Endothelial cell of umbilical vein (primary cell): ENCODE results near the gene ACP1. TPM values are rescaled to one million over a fixed set of nuclear protein-coding genes. Genes with fewer than 3 reads are reported as not detected.
"Not testable (repeated sequence)": the region's sequence is repeated elsewhere in the genome, so short reads cannot be mapped to it uniquely, and the experiment has no call there.

Source experiments
- BruUV-seq: library from RNA; stranded (reverse); fragments of 400-500 nt; replicated peaks from 2 replicates; lab custom pipeline; 2021; lab: Mats Ljungman, UMichigan
- CTCF ChIA-PET: fragments of 300-600, 350-600 bp; sonication (Branson Sonifier 250); formaldehyde crosslinking; loops from one replicate; lab custom pipeline; 2021; ENCODE audit warnings: antibody characterized with exemption, inconsistent platforms; lab: Charles Lee
- POLR2A ChIA-PET: fragments of 300-600, 350-600 bp; sonication (Branson Sonifier 250); formaldehyde crosslinking; loops from one replicate; lab custom pipeline; 2021; ENCODE audit warnings: antibody characterized with exemption, inconsistent platforms; lab: Charles Lee
- DNase-seq: peaks from one replicate; pipeline ENCODE4 v3.0.0-alpha.2; 2011; ENCODE audit warnings: low read depth, low spot score
- FAIRE-seq: peaks from 2 replicates; lab custom pipeline; 2011; peaks lifted over from hg19 to GRCh38; lab: Jason Lieb, UNC
- H2AFZ ChIP-seq: 2 replicates; pipeline ENCODE4 v1.6.0; 2012; ENCODE audit warnings: low read depth, low read length, control low read depth, inconsistent platforms
- H3K27ac ChIP-seq: 2 replicates; pipeline ENCODE4 v1.5.1; 2011; ENCODE audit warnings: low read depth, mild to moderate bottlenecking, control low read depth, low read length, moderate library complexity; ENCODE audit not compliant: insufficient read depth
- H3K27me3 ChIP-seq, 2 experiments: 2 replicates each; pipeline versions ENCODE4 v1.6.0 to v1.6.1; 2011; ENCODE audit warnings: low read length in 2 of 2, mixed read lengths in 1 of 2; ENCODE audit not compliant: control insufficient read depth in 2 of 2, insufficient read depth in 2 of 2
- H3K36me3 ChIP-seq, 2 experiments: 2 replicates in 1 of 2; 3 replicates in 1 of 2; pipeline ENCODE4 v1.5.1; 2011; ENCODE audit warnings: low read length in 2 of 2, mild to moderate bottlenecking in 1 of 2, moderate library complexity in 1 of 2; ENCODE audit not compliant: control insufficient read depth in 2 of 2, insufficient read depth in 2 of 2; ENCODE audit errors: extremely low read depth in 1 of 2
- H3K4me1 ChIP-seq: 3 replicates; pipeline ENCODE4 v1.5.1; 2011; ENCODE audit warnings: mild to moderate bottlenecking, low read length; ENCODE audit not compliant: control insufficient read depth, insufficient read depth; ENCODE audit errors: extremely low read depth
- H3K4me2 ChIP-seq: 2 replicates; pipeline ENCODE4 v1.6.1; 2011; ENCODE audit warnings: low read length, control low read depth, mixed read lengths; ENCODE audit not compliant: insufficient read depth
- H3K4me3 ChIP-seq, 3 experiments: fragments of 200-600 bp in 1 of 3; sonication (generic), shearing (Covaris generic) in 1 of 3; replicated peaks in 1 of 3; 2 replicates each; pipeline ENCODE4 v1.5.1; 2011 to 2016; ENCODE audit warnings: control low read depth in 3 of 3, low read length in 3 of 3, mild to moderate bottlenecking in 2 of 3, inconsistent platforms in 1 of 3, low read depth in 1 of 3, moderate library complexity in 1 of 3; ENCODE audit not compliant: insufficient read depth in 1 of 3
- H3K79me2 ChIP-seq: 2 replicates; pipeline ENCODE4 v1.6.0; 2012; ENCODE audit warnings: low read length, inconsistent platforms; ENCODE audit not compliant: control insufficient read depth, insufficient read depth
- H3K9ac ChIP-seq: replicated peaks from 2 replicates; pipeline ENCODE3; 2011; ENCODE audit warnings: low read length, control low read depth; ENCODE audit not compliant: insufficient read depth; ENCODE audit errors: extremely low read depth
- H3K9me1 ChIP-seq: replicated peaks from 3 replicates; pipeline ENCODE4 v1.6.0; 2011; ENCODE audit warnings: mild to moderate bottlenecking, low read length; ENCODE audit not compliant: control insufficient read depth, insufficient read depth; ENCODE audit errors: extremely low read depth
- H3K9me3 ChIP-seq: replicated peaks from 2 replicates; pipeline ENCODE4 v1.5.1; 2012; ENCODE audit warnings: low read length, inconsistent platforms; ENCODE audit not compliant: control insufficient read depth, insufficient read depth
- H4K20me1 ChIP-seq: replicated peaks from 2 replicates; pipeline ENCODE3; 2011; ENCODE audit warnings: mild to moderate bottlenecking, low read length; ENCODE audit not compliant: control insufficient read depth, insufficient read depth; ENCODE audit errors: extremely low read depth
- FOS ChIP-seq: IDR thresholded peaks from 2 replicates; pipeline ENCODE4 v1.6.1; 2011; ENCODE audit warnings: mild to moderate bottlenecking, low read length, moderate library complexity, borderline replicate concordance; ENCODE audit not compliant: insufficient read depth
- MYC ChIP-seq: IDR thresholded peaks from one replicate; pipeline ENCODE4 v1.6.1; 2011; ENCODE audit warnings: mild to moderate bottlenecking, low read depth, low read length
- dilution Hi-C: fragments of 300-500 bp; cut with MboI; formaldehyde crosslinking; loops from one replicate; pipeline ENCODE4 v1.15.0; 2019; ENCODE audit warnings: low sequenced_read_pairs; ENCODE audit not compliant: extremely low pct_ligation_motif_present
- intact Hi-C: fragments of 100-400 bp; cut with micrococcal nuclease; formaldehyde crosslinking; loops from one replicate; pipeline ENCODE4 v1.10.0; 2022
- polyA plus RNA-seq, 4 experiments: library from polyadenylated mRNA; depleted of rRNA in 3 of 4; stranded (reverse) in 3 of 4; unstranded in 1 of 4; fragments of >200 nt; gene quantifications; 2 replicates each; pipeline versions ENCODE4 v1.2.1 to v1.2.3, GENCODE V29; 2011 to 2012; ENCODE audit warnings: missing spikeins in 1 of 4
- total RNA-seq: library from RNA; stranded (reverse); gene quantifications from 2 replicates; pipeline ENCODE4 v1.2.3, GENCODE V29; 2021

ACP1 gene
- total and polyA plus RNA-seq, 2 donors (not counting 3 experiments of a cell fraction or from before 2014, with no cell fraction given), result 63.4 to 80.2 TPM

GRCh38 chr2:314561-315336 is 50.0 kb downstream of the ACP1 start:
- BruUV-seq, result no TSS peak
- FAIRE-seq, result no peak
- no peaks in the 10 kb centered on the region for H4K20me1 ChIP-seq
- no peak overlapping the region for H3K4me2 ChIP-seq
- H3K36me3 ChIP-seq, result no peaks in the 10 kb centered on the region
- no peaks in the 10 kb centered on the region for H3K9me1 ChIP-seq
- no peaks in the 10 kb centered on the region for H3K27me3 ChIP-seq
- H3K4me1 ChIP-seq, result no peaks in the 10 kb centered on the region
- DNase-seq, result no peak
- H3K79me2 ChIP-seq, result no peaks in the 10 kb centered on the region
- no peak overlapping the region for H3K9ac ChIP-seq
- no peak overlapping the region for H3K4me3 ChIP-seq
- H3K9me3 ChIP-seq, result peaks cover 2% of the 10 kb centered on the region
- dilution Hi-C loops (no loop called here), intact Hi-C loops (no loop called here)
- TF ChIP-seq MYC (no peak), FOS (no peak)
- H3K27ac ChIP-seq, result no peak overlapping the region
- ChIA-PET CTCF (no interaction called here), POLR2A (no interaction called here)
- H2AFZ ChIP-seq, result no peak overlapping the region

- BruUV-seq, POLR2A ChIA-PET: not testable (repeated sequence)
These were observed 51.2 kb downstream of the ACP1 start for GRCh38 chr2:315925-316324.

More at GRCh38 chr2:315925-316324, 51.2 kb downstream of the ACP1 start:
- dilution Hi-C loops, H4K20me1 ChIP-seq, FAIRE-seq, H2AFZ ChIP-seq, CTCF ChIA-PET, H3K9ac ChIP-seq, H3K9me1 ChIP-seq, H3K27ac ChIP-seq, H3K4me1 ChIP-seq, H3K4me2 ChIP-seq, DNase-seq, H3K9me3 ChIP-seq, H3K4me3 ChIP-seq, intact Hi-C loops, H3K27me3 ChIP-seq, H3K36me3 ChIP-seq, H3K79me2 ChIP-seq: not testable (repeated sequence)
